GM21381 (cell line): ENCODE measurements around the gene NDUFS8.

Experiments
- ATAC-seq: cut with Tn5 transposase; IDR thresholded peaks from one replicate; pipeline ENCODE4 v1.9.1; 2021; ENCODE audit warnings: mild to moderate bottlenecking, moderate library complexity; ENCODE audit not compliant: unreplicated experiment

NDUFS8 gene

GRCh38 chr11:68048681-68049508, 18.4 kb downstream of the NDUFS8 start:
- ATAC-seq: no peak

DNA sequence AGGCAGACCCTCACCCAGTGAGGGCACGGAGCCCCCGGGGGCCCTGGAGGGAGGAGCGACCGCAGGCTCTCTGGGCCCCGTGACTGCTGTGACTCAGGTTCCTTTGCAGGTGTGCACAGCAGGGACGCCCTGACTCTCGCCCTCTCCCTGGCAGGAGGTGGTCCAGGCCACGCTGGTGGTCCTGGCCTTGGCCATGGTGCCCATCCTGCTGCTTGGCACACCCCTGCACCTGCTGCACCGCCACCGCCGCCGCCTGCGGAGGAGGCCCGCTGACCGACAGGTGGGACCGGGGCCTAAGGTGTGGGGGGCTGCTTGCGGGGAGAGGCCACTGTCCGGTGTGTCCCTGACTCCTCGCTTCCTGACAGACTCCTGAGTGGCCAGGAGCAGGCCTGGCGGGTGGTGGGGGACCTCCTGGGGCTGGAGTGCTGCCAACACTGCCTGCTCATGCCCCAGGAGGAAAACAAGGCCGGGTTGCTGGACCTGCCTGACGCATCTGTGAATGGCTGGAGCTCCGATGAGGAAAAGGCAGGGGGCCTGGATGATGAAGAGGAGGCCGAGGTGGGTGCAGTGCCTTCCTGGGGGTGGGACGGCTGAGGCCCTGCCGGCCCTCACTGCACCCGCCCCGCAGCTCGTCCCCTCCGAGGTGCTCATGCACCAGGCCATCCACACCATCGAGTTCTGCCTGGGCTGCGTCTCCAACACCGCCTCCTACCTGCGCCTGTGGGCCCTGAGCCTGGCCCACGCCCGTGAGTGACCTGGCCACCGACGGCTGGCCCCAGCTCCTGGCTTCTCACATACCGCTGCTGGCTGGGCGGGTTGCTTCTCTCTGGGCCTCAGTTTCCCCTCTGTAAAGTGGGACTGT, 19.3 kb downstream of the NDUFS8 start:
- no peak for ATAC-seq

DNA sequence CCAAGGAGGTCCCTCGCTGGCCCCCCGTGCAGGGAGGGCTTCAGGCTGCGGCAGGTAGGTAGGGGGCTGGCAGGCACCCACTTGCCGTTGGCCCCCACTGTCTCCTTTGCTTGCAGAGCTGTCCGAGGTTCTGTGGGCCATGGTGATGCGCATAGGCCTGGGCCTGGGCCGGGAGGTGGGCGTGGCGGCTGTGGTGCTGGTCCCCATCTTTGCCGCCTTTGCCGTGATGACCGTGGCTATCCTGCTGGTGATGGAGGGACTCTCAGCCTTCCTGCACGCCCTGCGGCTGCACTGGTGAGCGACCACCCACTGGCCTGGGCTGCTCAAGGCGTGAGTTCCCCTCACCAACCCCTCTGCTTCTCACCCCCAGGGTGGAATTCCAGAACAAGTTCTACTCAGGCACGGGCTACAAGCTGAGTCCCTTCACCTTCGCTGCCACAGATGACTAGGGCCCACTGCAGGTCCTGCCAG, 19.9 kb downstream of the NDUFS8 start:
- ATAC-seq: no peak

DNA sequence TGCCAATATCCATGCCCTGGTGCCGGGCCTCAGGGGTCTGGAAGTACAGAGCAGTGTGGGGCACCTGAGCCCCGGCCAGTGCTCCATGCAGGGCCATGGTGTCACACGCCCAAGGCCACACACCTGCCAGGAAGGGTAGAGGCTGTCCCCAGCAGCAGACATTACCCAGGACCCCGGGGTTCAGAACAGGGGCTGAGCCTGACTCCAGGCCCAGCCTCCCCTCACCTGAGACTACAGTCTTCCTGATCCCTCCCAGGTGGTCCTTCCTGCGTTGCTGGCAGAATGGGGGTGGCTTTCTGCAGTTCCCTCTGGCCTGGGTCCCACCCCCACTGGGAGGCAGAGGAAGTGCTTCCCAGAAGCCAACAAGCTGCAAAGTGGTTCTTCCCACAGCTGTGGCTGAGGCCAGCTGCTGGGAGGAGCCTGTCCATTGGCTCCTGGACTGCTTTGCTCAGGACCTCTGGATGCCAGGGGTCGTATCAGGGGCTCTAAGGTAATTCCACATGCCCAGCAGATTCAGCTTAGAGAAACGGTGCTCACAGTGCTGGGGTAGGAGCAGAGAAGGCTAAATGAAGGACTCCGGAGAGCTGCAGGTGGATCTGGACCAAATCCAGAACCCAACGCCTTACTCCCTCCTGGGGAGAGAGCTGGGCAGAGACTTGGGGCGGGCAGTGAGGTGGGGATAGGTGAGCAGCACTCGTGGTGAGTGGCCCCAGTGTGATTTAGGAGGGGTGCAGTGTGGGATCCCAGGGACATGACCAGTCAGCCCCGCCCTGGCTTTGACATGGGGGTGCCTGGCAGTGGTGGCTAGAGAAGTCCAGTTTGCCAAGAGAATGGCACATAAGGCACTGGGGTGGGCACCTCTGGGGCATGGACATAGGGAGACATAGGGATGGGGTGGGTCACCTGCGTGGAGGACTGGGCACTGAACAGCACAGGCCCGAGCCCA, 21.0 kb downstream of the NDUFS8 start:
- no peak for ATAC-seq

- ATAC-seq: no peak
These were observed 21.8 kb downstream of the NDUFS8 start for GRCh38 chr11:68052137-68052873.

GRCh38 chr11:68053117-68053516, 22.6 kb downstream of the NDUFS8 start:
- no peak for ATAC-seq

- no peak for ATAC-seq
These were observed 23.7 kb downstream of the NDUFS8 start for GRCh38 chr11:68053981-68054812.

- ATAC-seq: no peak
These were observed 26.1 kb downstream of the NDUFS8 start for GRCh38 chr11:68056317-68057285.

GRCh38 chr11:68057807-68058206, 27.3 kb downstream of the NDUFS8 start:
- no peak for ATAC-seq

- no peak for ATAC-seq
These were observed 31.0 kb downstream of the NDUFS8 start for GRCh38 chr11:68061508-68061907.

DNA sequence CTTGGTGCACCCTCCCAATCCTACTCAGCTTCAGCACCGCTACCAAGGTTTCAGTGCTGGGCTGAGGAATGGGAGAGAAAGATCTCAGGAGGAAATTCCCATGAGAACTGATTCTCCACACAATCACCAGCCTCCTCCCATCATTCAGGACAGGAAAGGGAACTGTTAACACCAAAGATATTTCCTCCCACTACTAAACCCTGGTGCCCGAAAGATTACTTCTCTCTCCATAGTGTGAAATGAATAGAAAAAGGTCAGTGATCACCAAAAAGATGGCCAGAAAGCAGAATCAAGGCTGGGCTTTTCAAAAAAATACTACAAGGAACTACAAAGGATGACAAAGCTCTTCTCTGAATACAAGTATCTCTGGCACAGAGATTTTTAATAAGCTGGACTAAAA, 34.4 kb downstream of the NDUFS8 start:
- ATAC-seq: no peak

GRCh38 chr11:68065841-68066240, 35.4 kb downstream of the NDUFS8 start:
- no peak for ATAC-seq

- ATAC-seq: no peak
These were observed 36.3 kb downstream of the NDUFS8 start for GRCh38 chr11:68066742-68067141.

GRCh38 chr11:68067991-68068390, 37.5 kb downstream of the NDUFS8 start:
- ATAC-seq: no peak

GRCh38 chr11:68071281-68072048, 41.0 kb downstream of the NDUFS8 start:
- no peak for ATAC-seq

DNA sequence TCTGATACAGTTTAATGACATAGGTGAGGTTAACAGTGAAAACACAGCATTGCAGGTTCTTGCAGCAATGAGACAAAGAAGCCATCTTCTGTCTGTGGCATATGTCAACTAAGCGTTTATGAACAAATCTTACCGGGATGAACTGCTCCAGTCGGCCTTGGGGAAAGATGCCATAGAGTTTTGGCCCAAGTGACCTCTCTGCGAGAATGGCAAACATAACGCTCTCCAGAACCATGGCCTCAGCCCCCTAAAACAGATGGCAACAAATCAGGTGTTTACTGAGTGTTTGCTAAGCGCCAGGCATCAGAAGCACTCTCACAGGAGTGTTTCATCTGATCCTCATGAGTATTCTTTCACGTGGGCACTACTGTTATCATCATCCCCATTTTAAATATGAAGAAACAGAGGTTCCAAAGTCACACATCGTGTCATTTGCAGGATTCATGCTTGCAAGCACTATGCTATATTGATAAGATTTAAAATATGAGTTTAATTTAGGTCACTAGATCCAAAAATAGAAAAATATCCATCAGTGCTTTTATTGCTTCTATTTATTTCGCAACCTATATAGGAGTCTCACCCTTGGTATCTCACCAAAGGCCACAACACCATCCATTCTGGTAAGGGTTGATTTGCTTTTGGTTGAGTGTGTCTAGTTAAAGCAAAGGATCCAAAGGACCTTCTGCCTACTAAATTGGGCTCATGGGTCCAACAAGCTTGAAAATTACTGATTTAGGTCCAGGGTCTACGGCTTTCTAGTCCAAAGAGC, 44.3 kb downstream of the NDUFS8 start:
- ATAC-seq: no peak
